ENCODE data around the gene NHSL1.

- TF ChIP-seq POLR2A (IDR thresholded peaks at IDR 0.05; ENCODE audit: low read length) (no peak), GATA1 (IDR thresholded peaks at IDR 0.05; ENCODE audit: low read depth, low read length) (no peak)
Observed at GRCh38 chr6:138541823-138542481, 42.7 kb upstream of the NHSL1 start.

Measured in erythroblast (primary cell).